Measurements from ENCODE around the gene METTL1. TPM values are rescaled to one million over a fixed set of nuclear protein-coding genes. Genes with fewer than 3 reads are reported as not detected.

The METTL1 gene
- total and polyA plus RNA-seq, 9 of the 15 experiments (the other 6 are each of a cell fraction or from before 2014, with no cell fraction given), result 12.6 to 65.9 (median 39.2) TPM

GRCh38 chr12:57771873-57772428 is at the start of gene METTL1 (continued):
- TF ChIP-seq, protein P1, sequence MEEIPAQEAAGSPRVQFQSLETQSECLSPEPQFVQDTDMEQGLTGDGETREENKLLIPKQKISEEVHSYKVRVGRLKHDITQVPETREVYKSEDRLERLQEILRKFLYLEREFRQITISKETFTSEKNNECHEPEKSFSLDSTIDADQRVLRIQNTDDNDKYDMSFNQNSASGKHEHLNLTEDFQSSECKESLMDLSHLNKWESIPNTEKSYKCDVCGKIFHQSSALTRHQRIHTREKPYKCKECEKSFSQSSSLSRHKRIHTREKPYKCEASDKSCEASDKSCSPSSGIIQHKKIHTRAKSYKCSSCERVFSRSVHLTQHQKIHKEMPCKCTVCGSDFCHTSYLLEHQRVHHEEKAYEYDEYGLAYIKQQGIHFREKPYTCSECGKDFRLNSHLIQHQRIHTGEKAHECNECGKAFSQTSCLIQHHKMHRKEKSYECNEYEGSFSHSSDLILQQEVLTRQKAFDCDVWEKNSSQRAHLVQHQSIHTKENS (CRISPR knock-in tag; IDR thresholded peaks at IDR 0.05), result no peak
- TF ChIP-seq WHSC1 (IDR thresholded peaks at IDR 0.05; ENCODE audit: low read length) (no peak), NUFIP1 (IDR thresholded peaks at IDR 0.05; ENCODE audit: partially characterized antibody) (no peak), ZNF695 (CRISPR knock-in tag; IDR thresholded peaks at IDR 0.05) (no peak), ZNF76 (CRISPR knock-in tag; IDR thresholded peaks at IDR 0.05; ENCODE audit: borderline replicate concordance) (no peak), CBFA2T3 (IDR thresholded peaks at IDR 0.05) (no peak), HDAC2 (IDR thresholded peaks at IDR 0.05) (peak; percentile 100), ZNF445 (CRISPR knock-in tag; IDR thresholded peaks at IDR 0.05; ENCODE audit: low read depth) (no peak), ZNF23 (CRISPR knock-in tag; IDR thresholded peaks at IDR 0.05) (no peak), ZNF280A (IDR thresholded peaks at IDR 0.05; ENCODE audit: low read depth, partially characterized antibody) (no peak), ZKSCAN8 (CRISPR knock-in tag; IDR thresholded peaks at IDR 0.05) (no peak), SLC30A9 (CRISPR knock-in tag; IDR thresholded peaks at IDR 0.05) (no peak), ERF (CRISPR knock-in tag; IDR thresholded peaks at IDR 0.05) (no peak), HMGXB4 (CRISPR knock-in tag; IDR thresholded peaks at IDR 0.05) (no peak), JUNB (CRISPR knock-in tag; conservative IDR thresholded peaks at IDR 0.05) (no peak), CREB3L1 (IDR thresholded peaks at IDR 0.05; ENCODE audit: borderline replicate concordance, low read depth) (peak; percentile 99)
- TF ChIP-seq, protein P2, sequence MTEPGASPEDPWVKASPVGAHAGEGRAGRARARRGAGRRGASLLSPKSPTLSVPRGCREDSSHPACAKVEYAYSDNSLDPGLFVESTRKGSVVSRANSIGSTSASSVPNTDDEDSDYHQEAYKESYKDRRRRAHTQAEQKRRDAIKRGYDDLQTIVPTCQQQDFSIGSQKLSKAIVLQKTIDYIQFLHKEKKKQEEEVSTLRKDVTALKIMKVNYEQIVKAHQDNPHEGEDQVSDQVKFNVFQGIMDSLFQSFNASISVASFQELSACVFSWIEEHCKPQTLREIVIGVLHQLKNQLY (CRISPR knock-in tag; conservative IDR thresholded peaks at IDR 0.05), result no peak
- TF ChIP-seq, protein P3, sequence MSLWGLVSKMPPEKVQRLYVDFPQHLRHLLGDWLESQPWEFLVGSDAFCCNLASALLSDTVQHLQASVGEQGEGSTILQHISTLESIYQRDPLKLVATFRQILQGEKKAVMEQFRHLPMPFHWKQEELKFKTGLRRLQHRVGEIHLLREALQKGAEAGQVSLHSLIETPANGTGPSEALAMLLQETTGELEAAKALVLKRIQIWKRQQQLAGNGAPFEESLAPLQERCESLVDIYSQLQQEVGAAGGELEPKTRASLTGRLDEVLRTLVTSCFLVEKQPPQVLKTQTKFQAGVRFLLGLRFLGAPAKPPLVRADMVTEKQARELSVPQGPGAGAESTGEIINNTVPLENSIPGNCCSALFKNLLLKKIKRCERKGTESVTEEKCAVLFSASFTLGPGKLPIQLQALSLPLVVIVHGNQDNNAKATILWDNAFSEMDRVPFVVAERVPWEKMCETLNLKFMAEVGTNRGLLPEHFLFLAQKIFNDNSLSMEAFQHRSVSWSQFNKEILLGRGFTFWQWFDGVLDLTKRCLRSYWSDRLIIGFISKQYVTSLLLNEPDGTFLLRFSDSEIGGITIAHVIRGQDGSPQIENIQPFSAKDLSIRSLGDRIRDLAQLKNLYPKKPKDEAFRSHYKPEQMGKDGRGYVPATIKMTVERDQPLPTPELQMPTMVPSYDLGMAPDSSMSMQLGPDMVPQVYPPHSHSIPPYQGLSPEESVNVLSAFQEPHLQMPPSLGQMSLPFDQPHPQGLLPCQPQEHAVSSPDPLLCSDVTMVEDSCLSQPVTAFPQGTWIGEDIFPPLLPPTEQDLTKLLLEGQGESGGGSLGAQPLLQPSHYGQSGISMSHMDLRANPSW (CRISPR knock-in tag; IDR thresholded peaks at IDR 0.05), result 0 out of 2 replicates have a peak, but pooled peaks have one; percentile 30

Measured in K562 (cell line).